Measurements from ENCODE around the gene GAK.

GRCh38 chr4:865121-865465 is 67.0 kb downstream of the GAK start:
- TF ChIP-seq CTCF (IDR thresholded peaks at IDR 0.05; ENCODE audit: insufficient read depth, low read length, poor library complexity, severe bottlenecking) (no peak), EZH2phosphoT487 (conservative IDR thresholded peaks at IDR 0.05; ENCODE audit: low read length) (no peak)

Data from SU-DHL-6 (cell line).